ENCODE results near the gene RALGDS. TPM values are rescaled to one million over a fixed set of nuclear protein-coding genes. Genes with fewer than 3 reads are reported as not detected.

RALGDS gene
- total and polyA plus RNA-seq, 2 experiments from 2014 or later: 8.6 to 20.3 TPM

- H3F3A ChIP-seq (replicated peaks; ENCODE audit: low read depth): no peaks in the 10 kb centered on the region
- H3K36me3 Mint-ChIP-seq (ENCODE audit: low read depth): peaks cover 10% of the 10 kb centered on the region
- no peak overlapping the region; the same call in 1 of the 2 replicates for H3K27ac Mint-ChIP-seq
Observed at GRCh38 chr9:133107961-133108793, 12.9 kb downstream of the RALGDS start.

More at GRCh38 chr9:133107961-133108793, 12.9 kb downstream of the RALGDS start:
- peaks cover 7% of the 10 kb centered on the region for H3K27me3 Mint-ChIP-seq (ENCODE audit: insufficient read depth, low read depth, poor library complexity)
- Histone ChIP-seq H3K27me3 (ENCODE audit: insufficient read depth) (no peaks in the 10 kb centered on the region), H3K4me3 (no peak overlapping the region), H3K4me1 (ENCODE audit: insufficient read depth) (no peaks in the 10 kb centered on the region), H3K4me2 (no peak overlapping the region), H3K27ac (ENCODE audit: low read depth) (no peak overlapping the region), H4K20me1 (replicated peaks; ENCODE audit: insufficient read depth) (no peaks in the 10 kb centered on the region; the same call in 1 of the 2 replicates), H3K36me3 (ENCODE audit: insufficient read depth) (no peaks in the 10 kb centered on the region), H3K9me2 (ENCODE audit: insufficient read depth) (no peaks in the 10 kb centered on the region), H3K79me2 (replicated peaks; ENCODE audit: insufficient read depth) (no peaks in the 10 kb centered on the region), H2AFZ (no peak overlapping the region)
- TF ChIP-seq POLR2AphosphoS5 (IDR thresholded peaks at IDR 0.05; ENCODE audit: low read depth): no peak
- no peak for TF ChIP-seq CREB1 (CRISPR knock-in tag; IDR thresholded peaks at IDR 0.05; ENCODE audit: low read depth)
- TF ChIP-seq JUNB (IDR thresholded peaks at IDR 0.05; ENCODE audit: unreplicated experiment): no peak
- TF ChIP-seq EZH2 (IDR thresholded peaks at IDR 0.05; ENCODE audit: low read depth, unreplicated experiment): no peak
- TF ChIP-seq ZNF462 (CRISPR knock-in tag; IDR thresholded peaks at IDR 0.05): no peak
- TF ChIP-seq ETS1 (IDR thresholded peaks at IDR 0.05): no peak
- no peak for TF ChIP-seq NANOG (IDR thresholded peaks at IDR 0.05; ENCODE audit: borderline replicate concordance)
- no peak for TF ChIP-seq ZNF114 (CRISPR knock-in tag; IDR thresholded peaks at IDR 0.05)
- TF ChIP-seq CTCF (conservative IDR thresholded peaks at IDR 0.05; ENCODE audit: low read depth in 2 of 2): no peak
- TF ChIP-seq STAT1 (IDR thresholded peaks at IDR 0.05; ENCODE audit: unreplicated experiment): no peak
- no peak for DNase-seq (ENCODE audit: low spot score)
- no peaks in the 10 kb centered on the region for H3K9me3 Mint-ChIP-seq
- H3K4me1 Mint-ChIP-seq: peaks cover 4% of the 10 kb centered on the region
- H3K4me3 Mint-ChIP-seq: no peak overlapping the region
- no peak for ATAC-seq
